ENCODE measurements around the gene CTTNBP2. TPM values are rescaled to one million over a fixed set of nuclear protein-coding genes. Genes with fewer than 3 reads are reported as not detected.

The CTTNBP2 gene
- polyA plus RNA-seq, 1 of the 3 experiments (the other 2 are of a cell fraction), result not detected

GRCh38 chr7:117875566-117875965 lies 2.3 kb upstream of the CTTNBP2 start:
- ChIA-PET POLR2A (no interaction called here), CTCF (no interaction called here)
- Histone ChIP-seq H3K79me2 (ENCODE audit: insufficient read depth) (no peaks in the 10 kb centered on the region), H4K20me1 (ENCODE audit: insufficient read depth) (no peaks in the 10 kb centered on the region), H3K9me3 (no peaks in the 10 kb centered on the region), H3K27me3 (ENCODE audit: insufficient read depth) (peaks cover 49% of the 10 kb centered on the region), H3F3A (replicated peaks; ENCODE audit: insufficient read depth) (no peaks in the 10 kb centered on the region), H3K4me3 (ENCODE audit: low read depth in 2 of 2, low read length in 1 of 2) (no peak overlapping the region), H3K9ac (no peak overlapping the region), H3K4me2 (no peak overlapping the region), H3K4me1 (ENCODE audit: control insufficient read depth in 1 of 2, insufficient read depth in 2 of 2, low read depth in 1 of 2, low read length in 1 of 2) (peaks cover 0 to 3% of the 10 kb centered on the region in 2 experiments; a peak in 1 of 4 replicates), H3K36me3 (replicated peaks in 1 of 2; ENCODE audit: control insufficient read depth in 1 of 2, insufficient read depth in 2 of 2, low read length in 1 of 2) (no peaks in the 10 kb centered on the region), H3K27ac (ENCODE audit: low read depth in 2 of 2, low read length in 1 of 2) (no peak overlapping the region), H2AFZ (ENCODE audit: low read depth) (no peak overlapping the region), H3K9me2 (0 out of 2 replicates have a peak, but pooled peaks cover under 1% of the 10 kb centered on the region)
- DNase-seq, result no peak
- TF ChIP-seq TEAD4 (IDR thresholded peaks at IDR 0.05; ENCODE audit: borderline replicate concordance, insufficient read depth), result no peak
- no peak for TF ChIP-seq FOSL2 (IDR thresholded peaks at IDR 0.05; ENCODE audit: borderline replicate concordance, low read depth)
- no peak for TF ChIP-seq USF1 (IDR thresholded peaks at IDR 0.05; ENCODE audit: borderline replicate concordance, low read depth)
- no peak for TF ChIP-seq PBX3 (IDR thresholded peaks at IDR 0.05)
- TF ChIP-seq SIN3A (IDR thresholded peaks at IDR 0.05; ENCODE audit: borderline replicate concordance, low read depth, low read length), result no peak
- no peak for TF ChIP-seq NFIC (IDR thresholded peaks at IDR 0.05; ENCODE audit: borderline replicate concordance)
- TF ChIP-seq TCF12 (IDR thresholded peaks at IDR 0.05), result no peak
- no peak for TF ChIP-seq SMC3 (IDR thresholded peaks at IDR 0.05; ENCODE audit: low read depth, low read length)
- TF ChIP-seq CHD2 (IDR thresholded peaks at IDR 0.05; ENCODE audit: low read length, partially characterized antibody), result no peak
- TF ChIP-seq CTCF (IDR thresholded peaks at IDR 0.05), result no peak
- no peak for TF ChIP-seq FOXJ3 (CRISPR knock-in tag; IDR thresholded peaks at IDR 0.05)
- TF ChIP-seq EP300 (IDR thresholded peaks at IDR 0.05; ENCODE audit: borderline replicate concordance in 1 of 2, low read depth in 1 of 2, low read length in 1 of 2), result no peak
- TF ChIP-seq USF2 (IDR thresholded peaks at IDR 0.05; ENCODE audit: borderline replicate concordance, low read depth, low read length), result no peak
- no peak for TF ChIP-seq IRF3 (IDR thresholded peaks at IDR 0.05; ENCODE audit: low read depth, low read length)
- no peak for TF ChIP-seq TAF1 (IDR thresholded peaks at IDR 0.05; ENCODE audit: borderline replicate concordance, low read depth, low read length)
